GM21723 (cell line): ENCODE results near the gene AK8.

ENCODE experiments used
- ATAC-seq: cut with Tn5 transposase; IDR thresholded peaks from one replicate; pipeline ENCODE4 v1.9.1; 2021; ENCODE audit warnings: mild to moderate bottlenecking, moderate library complexity; ENCODE audit not compliant: unreplicated experiment

Gene AK8

DNA sequence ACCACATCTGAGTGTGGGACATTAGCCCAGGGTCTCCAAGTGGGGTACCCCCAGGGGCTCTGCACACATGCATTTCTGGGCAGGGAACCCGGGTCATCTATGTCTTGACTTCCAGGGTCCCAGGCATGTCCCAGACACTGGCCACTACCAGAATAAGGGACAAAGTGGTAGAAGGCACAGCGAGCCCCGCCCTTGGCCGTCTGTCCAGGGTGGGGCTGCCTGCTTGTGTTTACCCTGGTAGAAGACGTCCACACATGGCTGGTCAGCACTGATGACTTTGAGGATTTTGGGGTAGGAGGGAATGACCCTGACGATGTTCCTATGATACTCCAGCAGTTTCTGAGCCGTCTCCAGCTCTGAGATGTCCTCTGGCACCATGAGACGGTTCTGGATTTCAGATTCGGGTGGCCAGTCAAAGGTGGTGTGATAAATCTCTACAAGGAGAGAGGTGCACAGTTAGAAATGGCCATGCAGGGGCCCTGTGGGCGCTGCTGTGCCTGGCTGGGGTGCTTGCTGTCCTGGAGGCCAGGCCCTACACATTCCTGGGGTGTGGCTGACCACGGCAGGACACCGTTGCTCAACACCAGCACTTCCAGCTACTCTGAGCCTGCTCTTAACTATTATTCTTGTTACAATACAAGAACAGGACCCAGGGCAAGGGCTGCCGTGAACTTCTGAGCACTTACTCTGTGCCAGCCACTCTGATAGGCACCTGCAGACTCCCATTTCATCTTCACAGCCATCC is 51.3 kb downstream of the AK8 start:
- no peak for ATAC-seq

DNA sequence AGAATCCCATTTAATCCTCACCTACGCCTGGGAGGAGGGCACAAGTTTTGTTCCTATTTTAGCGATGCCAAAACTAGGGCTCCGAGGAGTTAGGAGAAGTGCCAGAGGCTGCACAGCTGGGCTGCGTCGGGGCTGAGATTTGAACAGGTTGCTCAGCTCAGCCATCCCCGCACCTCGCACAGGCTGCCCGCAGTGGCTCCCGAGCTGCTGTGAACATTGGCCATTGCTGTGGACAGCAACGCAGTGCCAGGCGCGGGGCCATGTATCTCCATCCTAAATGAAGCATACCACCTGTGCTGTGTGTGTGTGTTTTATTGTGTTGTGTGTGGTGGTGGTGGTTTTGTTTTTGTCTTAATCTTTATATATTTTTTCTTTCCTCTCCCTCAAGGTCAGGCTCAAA is 52.0 kb downstream of the AK8 start:
- no peak for ATAC-seq

GRCh38 chr9:132825430-132825829 is 52.7 kb downstream of the AK8 start:
- no peak for ATAC-seq

DNA sequence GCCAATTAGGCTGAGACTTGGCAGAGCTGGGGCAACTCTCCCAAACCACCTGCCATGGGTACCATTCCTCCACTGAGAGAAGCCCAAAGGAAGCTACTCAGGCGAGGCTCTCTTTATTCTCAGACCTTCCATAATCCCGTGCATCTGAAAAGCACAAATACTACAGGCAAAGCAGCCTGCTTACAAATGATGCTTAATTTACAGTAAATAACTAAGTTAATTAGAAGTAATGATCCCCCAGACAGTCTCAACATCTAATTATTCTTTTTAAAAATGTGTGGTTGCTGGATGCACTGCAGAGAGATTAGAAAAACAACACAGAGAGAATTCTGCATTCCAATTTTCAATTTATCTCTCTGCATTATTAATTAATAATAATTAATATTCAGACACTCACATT is 53.1 kb downstream of the AK8 start:
- ATAC-seq = no peak

- ATAC-seq = no peak
These were observed 53.9 kb downstream of the AK8 start for GRCh38 chr9:132824151-132824550.

DNA sequence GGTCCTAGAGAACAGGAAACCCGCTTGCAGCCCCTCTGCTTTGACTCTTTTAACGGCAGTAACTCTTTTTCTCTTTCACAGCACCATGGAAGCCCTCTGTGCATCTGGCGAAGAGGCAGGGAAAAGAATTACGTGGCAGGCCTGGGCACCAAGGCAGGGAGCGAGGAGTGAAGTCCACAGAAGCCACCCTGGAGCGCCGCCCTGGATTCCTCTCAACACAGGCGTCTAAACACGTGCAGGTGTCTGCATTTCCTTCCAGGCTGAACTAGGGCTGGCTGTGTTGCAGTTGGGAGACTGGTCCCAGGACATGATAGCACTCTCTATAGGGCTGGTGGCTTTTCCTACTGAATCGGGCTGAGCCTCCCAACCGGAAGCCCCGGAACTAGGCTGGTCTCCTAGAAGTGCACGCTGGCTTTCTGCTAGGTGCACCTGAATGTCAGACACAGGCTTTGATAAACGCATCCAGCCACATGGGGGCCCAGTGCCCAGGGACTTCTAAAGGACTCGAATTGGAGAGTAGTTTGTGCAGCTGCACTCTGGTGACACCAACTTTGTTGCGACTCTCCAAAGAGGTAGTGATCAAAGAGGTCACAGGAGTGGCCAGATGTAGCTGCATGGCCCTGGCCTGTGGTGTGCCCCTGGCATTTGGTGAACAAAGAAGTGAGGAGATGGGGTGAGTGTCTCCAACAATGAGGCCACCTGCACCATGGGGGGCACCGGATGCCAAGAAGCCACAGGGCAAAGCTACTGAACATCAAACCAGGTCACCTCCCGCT is 54.5 kb downstream of the AK8 start:
- ATAC-seq = no peak

DNA sequence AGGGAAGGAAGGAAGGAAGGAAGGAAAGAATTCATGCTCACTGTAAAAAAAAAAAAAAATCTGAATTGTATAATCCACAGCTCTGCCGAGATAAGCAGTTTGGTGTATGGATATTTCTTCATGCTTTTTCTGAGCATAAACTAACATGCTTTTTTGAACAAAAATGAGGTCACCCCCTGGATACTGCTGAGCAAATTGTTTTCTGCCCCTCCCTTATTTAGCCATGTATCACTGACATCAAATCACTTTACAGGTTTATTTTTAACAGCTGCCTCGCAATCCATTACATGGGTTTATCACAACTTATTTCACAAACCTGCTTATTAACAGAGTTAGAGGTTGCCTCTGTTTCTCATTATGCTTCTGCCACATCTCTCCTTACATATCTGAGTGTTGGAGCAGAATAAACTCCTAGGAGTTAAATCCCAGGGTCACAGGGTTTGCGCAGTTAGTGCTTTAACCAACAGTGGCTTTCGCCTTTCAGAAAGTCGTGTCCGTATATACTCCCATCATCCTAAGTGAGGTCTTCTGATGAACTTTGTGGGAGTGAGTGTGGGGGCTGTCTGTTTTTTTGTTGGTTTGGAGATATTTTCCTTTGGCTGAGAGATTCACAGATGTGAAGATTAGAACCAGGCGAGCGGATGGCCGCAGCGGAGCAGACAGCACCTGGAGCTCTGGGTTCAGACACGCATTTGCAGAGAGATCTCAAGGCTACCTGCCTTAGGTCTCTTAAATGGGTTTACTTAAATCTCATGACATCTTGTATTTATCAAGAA is 57.7 kb downstream of the AK8 start:
- ATAC-seq = no peak

- ATAC-seq = no peak
These were observed 59.5 kb downstream of the AK8 start for GRCh38 chr9:132818588-132818987.

GRCh38 chr9:132814937-132815336 is 63.1 kb downstream of the AK8 start:
- no peak for ATAC-seq

GRCh38 chr9:132813115-132813771 is 64.8 kb downstream of the AK8 start:
- no peak for ATAC-seq

DNA sequence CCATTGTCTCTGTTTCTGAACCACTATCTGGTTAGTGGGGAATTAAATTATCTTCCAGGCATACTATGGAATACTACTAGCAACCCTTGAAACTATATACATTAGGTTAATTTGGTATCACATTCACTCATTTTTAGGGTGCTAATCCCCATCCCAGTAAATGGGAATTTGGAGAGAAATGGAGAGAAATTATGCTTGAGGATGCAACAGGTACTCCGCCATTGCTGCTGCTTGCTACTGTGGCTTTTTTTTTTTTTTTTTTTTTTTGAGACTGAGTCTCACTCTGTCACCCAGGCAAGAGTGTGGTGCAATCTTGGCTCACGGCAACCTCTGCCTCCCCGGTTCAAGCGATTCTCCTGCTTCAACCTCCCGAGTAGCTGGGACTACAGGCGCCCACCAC is 66.1 kb downstream of the AK8 start:
- no peak for ATAC-seq

- ATAC-seq = no peak
These were observed 67.8 kb downstream of the AK8 start for GRCh38 chr9:132810314-132810713.

GRCh38 chr9:132809677-132810271 is 68.3 kb downstream of the AK8 start:
- ATAC-seq = no peak

DNA sequence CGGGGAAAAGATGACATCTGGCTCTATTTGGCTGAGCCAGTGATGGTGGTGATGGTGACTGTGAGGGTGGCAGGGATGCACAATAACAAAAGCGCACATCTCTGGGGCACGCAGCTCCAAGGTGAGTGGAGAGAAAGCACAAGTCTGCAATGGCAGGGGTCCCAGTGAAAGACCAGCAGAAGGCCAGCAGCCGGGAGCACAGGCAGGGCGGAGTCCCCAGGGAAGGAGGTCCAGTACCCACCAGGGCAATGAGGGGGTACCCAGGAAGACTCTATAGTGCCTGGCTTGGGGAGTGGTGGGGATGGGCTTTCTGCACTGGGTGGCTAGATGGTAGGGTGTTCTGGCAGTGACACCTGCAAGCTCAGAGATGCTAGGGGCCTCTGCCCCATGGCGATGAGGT is 69.4 kb downstream of the AK8 start:
- no peak for ATAC-seq

DNA sequence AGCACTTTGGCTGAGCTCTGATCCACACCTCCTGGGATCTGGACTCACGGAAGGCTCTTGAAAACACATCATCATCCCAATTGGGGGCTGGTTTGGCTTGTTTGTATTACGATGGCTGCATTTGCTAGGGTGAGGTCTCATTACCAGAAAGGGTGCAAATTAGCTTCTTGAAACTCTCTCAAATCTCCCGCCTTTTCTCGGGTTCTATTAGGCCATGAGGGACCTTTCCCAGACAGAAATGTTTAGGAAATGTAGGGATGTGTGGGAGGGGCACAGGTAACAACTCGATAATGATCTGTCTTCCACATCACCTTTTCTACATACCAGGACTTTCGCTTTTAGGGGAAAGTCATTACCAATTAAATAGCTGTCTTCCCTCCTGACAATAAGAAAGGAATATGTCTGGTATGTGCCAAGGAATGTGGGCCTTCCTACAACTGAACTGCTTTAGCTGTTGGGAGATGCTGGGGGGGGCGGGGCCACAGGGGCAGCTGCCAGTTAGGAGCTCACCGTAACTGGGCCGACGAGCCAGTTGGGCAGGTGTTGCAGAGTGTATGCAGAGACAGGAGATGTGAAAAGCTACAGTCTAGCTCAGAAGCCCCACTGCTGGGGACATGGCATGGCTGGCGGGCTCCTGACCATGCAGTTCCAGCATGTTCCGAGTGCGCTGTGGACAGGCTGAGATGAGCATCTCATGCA is 71.2 kb downstream of the AK8 start:
- no peak for ATAC-seq

DNA sequence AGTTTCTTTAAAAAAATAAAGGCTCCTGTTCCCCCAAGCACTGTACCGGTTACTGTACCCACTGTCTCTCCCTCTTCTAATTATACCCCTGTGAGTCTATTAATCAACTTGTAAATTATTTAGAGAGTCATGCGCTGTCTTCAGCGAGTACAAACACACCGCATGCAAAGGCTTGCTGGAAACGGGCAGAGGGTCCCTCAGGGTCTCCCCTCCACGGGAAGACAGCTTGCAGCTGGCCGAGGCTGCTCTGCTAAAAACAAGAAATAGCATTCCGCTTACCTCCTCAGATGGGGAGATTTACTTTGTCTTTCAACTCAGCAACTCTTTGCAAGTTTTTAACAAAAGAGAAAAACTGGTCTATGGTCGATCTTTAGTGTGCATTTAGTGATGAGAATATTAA is 71.8 kb downstream of the AK8 start:
- no peak for ATAC-seq

DNA sequence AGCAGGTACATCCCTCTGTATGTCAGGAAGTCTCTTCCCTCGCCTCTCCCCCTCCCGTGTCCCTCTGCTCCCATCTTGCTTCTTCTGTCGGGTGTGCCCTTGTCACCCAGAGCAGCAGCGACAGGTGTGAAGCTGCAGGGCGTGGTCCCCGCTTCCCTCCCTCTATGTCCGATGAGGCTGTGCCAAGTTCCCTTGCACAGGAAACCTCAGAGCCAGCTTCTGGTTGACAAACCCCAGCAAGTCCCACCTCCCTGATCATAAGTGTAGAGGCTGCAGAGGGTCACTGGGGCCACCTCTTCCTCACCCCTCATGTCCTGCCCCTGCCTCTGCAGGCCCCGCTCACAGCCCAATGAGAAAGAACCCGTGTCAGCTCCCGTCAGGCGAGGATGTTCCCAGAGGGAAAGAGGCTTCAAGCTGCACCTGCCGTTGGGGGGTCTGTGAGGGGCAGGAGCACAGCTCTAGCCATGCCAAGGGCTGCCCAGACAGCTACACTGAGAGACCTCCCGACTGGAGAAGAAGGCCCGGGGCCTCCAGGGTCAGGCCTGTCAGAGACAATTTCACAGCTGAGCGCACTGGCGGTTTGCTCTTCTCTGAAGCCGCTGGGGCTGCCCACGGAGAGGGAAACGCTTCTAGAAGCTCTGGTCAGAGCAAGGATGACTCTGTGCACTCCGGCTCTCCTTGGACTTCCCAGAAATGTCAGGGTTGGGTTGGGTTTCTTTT is 73.3 kb downstream of the AK8 start:
- no peak for ATAC-seq

GRCh38 chr9:132802121-132802795 is 75.8 kb downstream of the AK8 start:
- no peak for ATAC-seq

DNA sequence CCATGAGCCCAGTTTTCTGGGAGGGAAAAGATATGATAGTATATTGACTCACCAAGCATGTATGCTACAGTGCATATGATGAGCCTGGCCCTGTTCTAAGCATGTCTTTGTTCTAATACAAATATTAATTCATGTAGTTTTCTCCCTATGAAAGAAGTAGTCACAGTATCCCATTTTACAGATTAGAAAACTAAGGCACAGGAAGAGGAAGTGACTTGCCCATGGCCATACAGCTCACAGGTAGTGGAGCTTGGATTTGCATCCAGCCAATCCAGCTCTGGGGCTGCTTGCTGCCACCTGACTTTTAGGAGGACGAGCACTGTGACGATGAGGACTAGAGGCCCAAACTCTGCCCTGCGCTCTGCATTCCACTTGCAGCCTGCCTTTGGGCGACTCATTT is 76.4 kb downstream of the AK8 start:
- no peak for ATAC-seq
